ENCODE data around the gene HSPB6.

- TF ChIP-seq, protein P1, sequence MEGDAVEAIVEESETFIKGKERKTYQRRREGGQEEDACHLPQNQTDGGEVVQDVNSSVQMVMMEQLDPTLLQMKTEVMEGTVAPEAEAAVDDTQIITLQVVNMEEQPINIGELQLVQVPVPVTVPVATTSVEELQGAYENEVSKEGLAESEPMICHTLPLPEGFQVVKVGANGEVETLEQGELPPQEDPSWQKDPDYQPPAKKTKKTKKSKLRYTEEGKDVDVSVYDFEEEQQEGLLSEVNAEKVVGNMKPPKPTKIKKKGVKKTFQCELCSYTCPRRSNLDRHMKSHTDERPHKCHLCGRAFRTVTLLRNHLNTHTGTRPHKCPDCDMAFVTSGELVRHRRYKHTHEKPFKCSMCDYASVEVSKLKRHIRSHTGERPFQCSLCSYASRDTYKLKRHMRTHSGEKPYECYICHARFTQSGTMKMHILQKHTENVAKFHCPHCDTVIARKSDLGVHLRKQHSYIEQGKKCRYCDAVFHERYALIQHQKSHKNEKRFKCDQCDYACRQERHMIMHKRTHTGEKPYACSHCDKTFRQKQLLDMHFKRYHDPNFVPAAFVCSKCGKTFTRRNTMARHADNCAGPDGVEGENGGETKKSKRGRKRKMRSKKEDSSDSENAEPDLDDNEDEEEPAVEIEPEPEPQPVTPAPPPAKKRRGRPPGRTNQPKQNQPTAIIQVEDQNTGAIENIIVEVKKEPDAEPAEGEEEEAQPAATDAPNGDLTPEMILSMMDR (conservative IDR thresholded peaks at IDR 0.05; ENCODE audit: low read length), result no peak
- TF ChIP-seq EZH2phosphoT487 (IDR thresholded peaks at IDR 0.05; ENCODE audit: borderline replicate concordance), result no peak
Observed at GRCh38 chr19:35740108-35740422, 16.8 kb downstream of the HSPB6 start.
